HepG2 (cell line): Measurements from ENCODE around the gene TMEM214. TPM values are rescaled to one million over a fixed set of nuclear protein-coding genes. Genes with fewer than 3 reads are reported as not detected.

Experiments
- FOXO1 ChIP-seq: sonication (generic); formaldehyde crosslinking; IDR thresholded peaks from 2 replicates; pipeline ENCODE4 v1.4.0; 2020; ENCODE audit warnings: missing genetic modification reagents
- GMEB1 ChIP-seq: sonication (generic); formaldehyde crosslinking; IDR thresholded peaks from 2 replicates; pipeline ENCODE4 v1.5.1; 2020; ENCODE audit warnings: missing genetic modification reagents, mild to moderate bottlenecking, borderline replicate concordance
- HNRNPK ChIP-seq: fragments of 200-400 bp; formaldehyde crosslinking; IDR thresholded peaks from 2 replicates; pipeline ENCODE4 v1.6.1; 2018; ENCODE audit warnings: low read length, low read depth, moderate library complexity, mild to moderate bottlenecking; ENCODE audit not compliant: poor library complexity, severe bottlenecking
- HOXD1 ChIP-seq: sonication (generic); formaldehyde crosslinking; IDR thresholded peaks from 2 replicates; pipeline ENCODE4 v1.5.0; 2020; ENCODE audit warnings: missing genetic modification reagents
- ISX ChIP-seq: sonication (generic); formaldehyde crosslinking; conservative IDR thresholded peaks from 2 replicates; pipeline ENCODE4 v1.5.0; 2020; ENCODE audit warnings: missing genetic modification reagents
- MIXL1 ChIP-seq: IDR thresholded peaks from 2 replicates; pipeline ENCODE4 v1.6.1; 2016
- NR3C1 ChIP-seq: sonication (generic); formaldehyde crosslinking; IDR thresholded peaks from 2 replicates; pipeline ENCODE4 v1.4.0; 2020; ENCODE audit warnings: missing genetic modification reagents
- PAWR ChIP-seq: sonication (generic); formaldehyde crosslinking; IDR thresholded peaks from 2 replicates; pipeline ENCODE4 v1.4.0; 2020; ENCODE audit warnings: missing genetic modification reagents, mild to moderate bottlenecking, borderline replicate concordance
- PHF5A ChIP-seq: IDR thresholded peaks from one replicate; pipeline ENCODE4 v1.6.1; 2018; ENCODE audit warnings: low read depth, missing genetic modification reagents; ENCODE audit not compliant: unreplicated experiment
- SALL1 ChIP-seq: sonication (generic); formaldehyde crosslinking; IDR thresholded peaks from 2 replicates; pipeline ENCODE4 v1.8.0; 2022; ENCODE audit warnings: mild to moderate bottlenecking, missing genetic modification reagents
- STAT5B ChIP-seq: sonication (generic); formaldehyde crosslinking; IDR thresholded peaks from 2 replicates; pipeline ENCODE4 v1.4.0; 2020; ENCODE audit warnings: missing genetic modification reagents
- WIZ ChIP-seq: sonication (generic); formaldehyde crosslinking; IDR thresholded peaks from 2 replicates; pipeline ENCODE4 v1.5.1; 2020; ENCODE audit warnings: mild to moderate bottlenecking, missing genetic modification reagents
- ZNF142 ChIP-seq: sonication (generic); formaldehyde crosslinking; IDR thresholded peaks from 2 replicates; pipeline ENCODE4 v1.4.0; 2020; ENCODE audit warnings: missing genetic modification reagents
- ZNF468 ChIP-seq: sonication (generic); formaldehyde crosslinking; IDR thresholded peaks from 2 replicates; pipeline ENCODE4 v1.8.0; 2022; ENCODE audit warnings: mild to moderate bottlenecking, moderate library complexity, missing genetic modification reagents
- ZNF550 ChIP-seq: sonication (generic); formaldehyde crosslinking; IDR thresholded peaks from 2 replicates; pipeline ENCODE4 v1.4.0; 2020; ENCODE audit warnings: mild to moderate bottlenecking, missing genetic modification reagents, borderline replicate concordance
- ZNF558 ChIP-seq: sonication (generic); formaldehyde crosslinking; IDR thresholded peaks from 2 replicates; pipeline ENCODE4 v1.9.0; 2022; ENCODE audit warnings: mild to moderate bottlenecking, missing genetic modification reagents, borderline replicate concordance
- ZNF710 ChIP-seq: sonication (generic); formaldehyde crosslinking; IDR thresholded peaks from 2 replicates; pipeline ENCODE4 v1.5.0; 2020; ENCODE audit warnings: mild to moderate bottlenecking, missing genetic modification reagents, borderline replicate concordance
- ZNF737 ChIP-seq: sonication (generic); formaldehyde crosslinking; IDR thresholded peaks from 2 replicates; pipeline ENCODE4 v1.5.0; 2020; ENCODE audit warnings: missing genetic modification reagents, mild to moderate bottlenecking, borderline replicate concordance
- polyA plus RNA-seq, 8 experiments: library from polyadenylated mRNA; depleted of rRNA in 3 of 8; stranded (reverse) in 7 of 8; unstranded in 1 of 8; fragments of >200 nt; fragmentation: Illumina TruSeq in 4 of 8; extraction: Trizol in 4 of 8; gene quantifications; 2 replicates each; pipeline versions ENCODE4 v1.2.1 to v1.2.3, GENCODE V29; 2011 to 2016; ENCODE audit warnings: low read depth in 4 of 8, missing spikeins in 1 of 8, mixed read lengths in 1 of 8; ENCODE audit not compliant: insufficient read depth in 1 of 8
- total RNA-seq, 5 experiments: library from RNA; depleted of rRNA; stranded (reverse); fragments of >200 nt; fragmentation: Illumina TruSeq; extraction: Trizol; gene quantifications; 2 replicates each; pipeline ENCODE4 v1.2.3, GENCODE V29; 2016; ENCODE audit warnings: low read depth in 1 of 5

TMEM214 gene
- total and polyA plus RNA-seq, 2 of the 13 experiments (the other 11 are each of a cell fraction or from before 2014, with no cell fraction given) = 58.3 to 132 TPM

- TF ChIP-seq ZNF468 (CRISPR knock-in tag) (no peak), WIZ (CRISPR knock-in tag) (no peak), FOXO1 (CRISPR knock-in tag) (no peak), ZNF737 (no peak), GMEB1 (CRISPR knock-in tag) (no peak), STAT5B (CRISPR knock-in tag) (no peak), MIXL1 (CRISPR knock-in tag) (no peak), SALL1 (peak; percentile 19; the same call in 1 of the 2 replicates), PHF5A (CRISPR knock-in tag) (no peak), ZNF710 (no peak), HNRNPK (no peak), ISX (no peak), ZNF550 (CRISPR knock-in tag) (no peak), HOXD1 (CRISPR knock-in tag) (no peak), PAWR (no peak), NR3C1 (CRISPR knock-in tag) (no peak), ZNF142 (CRISPR knock-in tag) (no peak), ZNF558 (CRISPR knock-in tag) (no peak)
Measured at GRCh38 chr2:27089111-27089954, 56.6 kb downstream of the TMEM214 start (continued).
